ENCODE measurements around the gene IZUMO4.
"Not testable (repeated sequence)": the region's sequence is repeated elsewhere in the genome, so short reads cannot be mapped to it uniquely, and the experiment has no call there.

Gene IZUMO4

GRCh38 chr19:2129022-2129421 is 32.3 kb downstream of the IZUMO4 start:
- DNase-seq = no peak

DNA sequence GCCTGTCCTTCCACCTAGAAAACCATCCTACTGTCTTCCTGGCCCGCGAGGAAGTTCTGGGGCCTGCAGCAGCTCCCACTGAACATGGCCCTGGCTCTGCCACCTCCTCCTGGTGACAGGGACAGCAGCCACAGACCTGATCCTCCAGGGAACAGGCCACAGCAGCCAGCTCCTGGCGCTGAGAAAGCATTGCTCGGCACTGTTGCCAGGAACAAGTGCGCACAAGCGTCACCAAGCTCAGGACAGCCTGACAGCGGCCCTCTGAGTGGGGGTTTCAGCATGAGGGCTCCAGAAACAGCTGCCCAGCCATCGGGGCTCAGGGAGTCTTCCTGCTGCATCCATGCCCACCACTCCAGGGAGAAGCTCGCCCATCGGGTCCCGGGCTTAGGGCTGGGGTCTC is 32.8 kb downstream of the IZUMO4 start:
- DNase-seq = no peak

DNA sequence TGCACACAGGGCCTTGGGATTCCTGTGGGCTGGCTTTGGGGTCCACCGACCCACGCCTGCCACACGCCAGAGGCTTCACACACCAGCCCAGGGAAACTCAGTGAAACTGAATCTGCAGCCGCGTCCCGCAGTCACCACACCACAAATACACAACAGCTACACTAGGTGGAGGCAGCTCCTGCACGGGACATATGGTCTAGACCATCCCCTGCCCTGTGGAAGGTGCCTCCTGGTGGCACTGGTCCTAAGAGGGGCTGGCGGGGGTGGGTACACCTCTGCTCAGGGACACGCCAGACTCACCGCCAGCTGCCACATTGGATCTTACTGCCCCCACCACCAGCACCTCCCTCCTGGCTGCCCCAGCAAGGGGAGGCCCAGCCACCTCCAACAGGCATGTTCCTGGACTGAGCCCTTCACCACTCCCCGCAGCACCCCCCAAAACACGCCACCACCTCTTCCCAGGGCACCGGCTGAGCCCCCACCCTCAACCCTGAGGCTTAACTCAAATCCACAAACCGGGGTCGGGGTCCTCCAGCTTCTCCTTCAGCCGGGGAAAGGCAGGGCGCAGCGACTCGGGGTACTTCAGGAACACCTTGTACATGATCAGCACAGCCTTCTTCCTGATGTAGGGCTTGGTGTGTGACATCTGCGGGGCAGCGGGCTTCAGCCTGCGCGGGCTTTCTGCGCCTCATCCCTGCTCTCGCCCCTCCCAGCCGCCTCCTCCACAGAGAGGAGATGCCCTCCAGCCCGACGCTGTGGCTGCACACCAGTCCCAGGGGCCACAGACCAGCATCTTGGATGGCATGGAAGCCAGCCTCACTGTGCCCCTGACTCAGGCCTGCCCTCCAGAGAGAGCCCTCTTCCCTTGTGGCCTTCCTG is 33.4 kb downstream of the IZUMO4 start:
- DNase-seq = no peak

DNA sequence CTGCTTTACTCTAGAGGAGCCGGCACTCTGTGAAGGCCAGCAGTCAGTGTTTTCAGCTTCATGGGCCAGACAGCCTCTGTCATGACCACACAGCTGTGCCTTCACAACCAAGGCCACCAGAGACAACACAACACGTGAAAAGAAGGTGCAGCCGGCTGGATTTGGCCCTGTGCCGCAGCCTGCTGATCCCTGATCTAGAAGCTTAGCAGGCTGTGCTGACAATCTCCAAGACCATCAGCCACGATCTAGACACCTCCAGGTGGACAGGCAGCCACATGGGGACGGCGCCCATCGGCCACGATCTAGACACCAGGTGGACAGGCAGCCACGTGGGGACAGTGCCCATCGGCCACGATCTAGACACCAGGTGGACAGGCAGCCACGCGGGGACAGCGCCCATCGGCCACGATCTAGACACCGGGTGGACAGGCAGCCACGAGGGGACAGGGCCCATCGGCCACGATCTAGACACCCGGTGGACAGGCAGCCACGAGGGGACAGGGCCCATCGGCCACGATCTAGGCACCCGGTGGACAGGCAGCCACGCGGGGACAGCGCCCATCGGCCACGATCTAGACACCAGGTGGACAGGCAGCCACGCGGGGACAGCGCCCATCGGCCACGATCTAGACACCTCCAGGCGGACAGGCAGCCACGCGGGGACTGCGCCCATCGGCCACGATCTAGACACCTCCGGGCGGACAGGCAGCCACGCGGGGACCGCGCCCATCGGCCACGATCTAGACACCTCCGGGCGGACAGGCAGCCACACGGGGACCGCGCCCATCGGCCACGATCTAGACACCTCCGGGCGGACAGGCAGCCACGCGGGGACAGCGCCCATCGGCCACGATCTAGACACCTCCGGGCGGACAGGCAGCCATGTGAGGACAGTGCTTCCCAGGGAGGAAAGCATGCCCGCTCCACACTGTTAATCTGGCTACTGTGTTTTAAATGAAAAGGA is 34.6 kb downstream of the IZUMO4 start:
- not testable (repeated sequence) for DNase-seq

GRCh38 chr19:2132191-2132590 is 35.5 kb downstream of the IZUMO4 start:
- no peak for DNase-seq

GRCh38 chr19:2132731-2133490 is 36.2 kb downstream of the IZUMO4 start:
- DNase-seq = no peak

GRCh38 chr19:2135474-2136402 is 39.0 kb downstream of the IZUMO4 start:
- DNase-seq = no peak

DNA sequence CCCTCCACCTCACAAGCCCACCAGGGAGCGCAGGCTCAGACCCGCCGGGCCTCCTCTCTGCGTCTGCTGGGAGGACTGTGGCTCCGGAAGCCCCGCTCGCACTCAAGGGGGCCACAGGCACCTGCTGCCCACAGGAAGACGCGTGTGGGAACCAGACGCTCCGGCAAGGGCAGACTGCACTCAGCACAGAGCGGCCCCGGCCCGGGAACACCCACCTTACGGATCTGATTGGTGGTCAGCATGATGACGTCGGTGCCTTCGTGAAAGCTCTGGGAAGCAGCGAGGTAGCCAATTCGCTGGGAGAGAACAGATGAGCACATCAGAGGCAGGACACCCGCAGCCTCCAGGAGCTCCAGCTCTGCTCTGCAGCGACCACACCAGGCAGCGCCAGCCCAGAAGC is 40.1 kb downstream of the IZUMO4 start:
- no peak for DNase-seq

DNA sequence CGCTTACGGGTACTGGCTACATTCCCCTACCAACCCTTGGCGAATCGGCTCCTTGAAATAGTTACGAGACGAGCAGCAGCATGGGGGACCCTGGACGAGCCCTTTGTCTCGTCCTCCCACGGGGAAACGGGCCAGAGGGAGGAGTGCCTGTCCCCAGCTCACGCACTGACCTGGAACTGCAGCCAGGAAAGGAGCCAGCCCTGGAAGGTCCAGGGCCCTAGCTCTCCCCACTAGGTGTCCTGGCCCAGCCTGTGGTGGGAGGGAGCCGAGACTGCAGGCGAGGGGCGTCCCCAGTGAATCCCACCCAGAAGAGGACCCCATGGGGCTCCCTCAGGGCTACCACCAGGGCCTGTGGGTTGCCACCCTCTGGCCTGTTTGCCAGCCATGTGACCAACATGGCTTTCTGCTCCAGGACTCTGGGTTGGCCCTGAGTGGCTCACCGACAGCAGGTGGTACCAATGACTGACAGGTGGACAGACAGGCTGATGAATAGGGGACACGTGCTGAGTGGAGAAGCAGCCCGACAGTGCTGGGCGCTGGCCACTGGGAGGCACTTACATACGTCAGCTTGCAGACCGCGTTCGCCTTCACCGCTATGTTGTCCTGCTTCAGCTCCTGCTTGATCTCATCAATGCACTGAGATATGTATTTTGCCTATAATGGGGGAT is 41.5 kb downstream of the IZUMO4 start:
- no peak for DNase-seq

GRCh38 chr19:2139385-2140137 is 42.8 kb downstream of the IZUMO4 start:
- no peak for DNase-seq

DNA sequence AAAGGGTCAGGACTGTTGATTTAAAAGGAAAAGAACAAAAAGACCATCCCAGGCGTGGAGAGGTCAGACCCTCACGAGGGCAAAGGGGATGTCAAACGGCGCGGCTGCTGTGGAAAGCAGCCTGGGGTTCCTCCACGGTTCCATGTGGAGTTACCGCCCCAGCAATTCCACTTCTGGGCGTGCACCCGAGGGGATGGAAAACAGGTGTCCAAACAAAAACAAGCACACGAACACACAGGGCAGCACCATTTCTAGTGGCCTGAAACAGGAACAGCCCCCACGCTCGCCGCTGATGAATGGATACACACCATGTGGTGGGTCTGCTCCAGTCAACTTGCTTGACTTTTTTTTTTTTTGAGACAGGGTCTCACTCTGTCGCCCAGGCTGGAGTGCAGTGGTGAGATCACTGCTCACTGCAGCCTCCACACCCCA is 43.4 kb downstream of the IZUMO4 start:
- DNase-seq = no peak

DNA sequence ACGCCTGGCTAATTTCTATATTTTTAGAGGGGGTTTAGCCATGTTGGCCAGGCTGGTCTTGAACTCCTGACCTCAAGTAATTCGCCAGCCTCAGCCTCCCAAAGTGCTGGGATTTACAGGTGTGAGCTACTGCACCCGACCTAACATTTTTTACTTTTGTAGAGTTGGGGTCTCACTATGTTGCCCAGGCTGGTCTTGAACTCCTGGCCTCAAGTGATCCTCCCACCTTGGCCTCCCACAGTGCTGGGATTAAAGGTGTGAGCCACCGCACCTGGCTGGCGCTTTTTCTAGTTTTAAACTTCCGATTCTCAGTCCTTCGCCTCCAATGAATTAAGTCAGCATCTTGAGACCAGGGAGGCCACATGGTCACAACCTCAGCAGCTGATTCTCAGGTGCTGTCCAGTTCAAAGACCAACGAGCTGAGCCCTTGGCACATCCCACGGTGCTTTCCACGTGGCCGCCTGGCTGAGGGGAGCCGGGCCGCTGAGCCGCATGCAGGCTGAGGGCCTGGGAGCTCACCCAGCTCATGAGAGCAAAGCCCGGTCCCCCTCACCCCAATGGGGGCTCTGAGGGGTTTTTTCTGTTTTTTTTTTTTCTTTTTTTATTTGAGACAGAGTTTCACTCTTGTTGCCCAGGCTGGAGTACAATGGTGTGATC is 45.6 kb downstream of the IZUMO4 start:
- DNase-seq = no peak

DNA sequence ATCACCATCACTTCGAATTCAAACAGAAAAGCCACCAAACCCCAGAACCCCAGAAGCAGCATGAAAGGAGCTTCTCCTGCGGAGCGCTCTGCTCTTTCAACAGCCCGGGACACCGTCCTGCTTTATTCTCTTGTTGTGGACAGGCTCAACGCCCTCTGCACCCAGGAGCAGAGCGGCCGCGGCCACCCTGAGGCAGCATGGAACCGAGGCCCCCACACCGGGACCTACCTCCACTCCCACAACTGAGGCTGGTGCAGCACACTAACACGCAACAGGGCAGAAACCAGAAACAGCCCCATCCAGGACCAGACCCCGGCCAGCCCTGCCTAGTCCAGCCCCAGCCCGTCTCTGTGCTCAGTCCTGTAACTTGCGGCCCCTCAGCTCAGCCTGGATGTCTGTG is 47.5 kb downstream of the IZUMO4 start:
- DNase-seq = no peak

DNA sequence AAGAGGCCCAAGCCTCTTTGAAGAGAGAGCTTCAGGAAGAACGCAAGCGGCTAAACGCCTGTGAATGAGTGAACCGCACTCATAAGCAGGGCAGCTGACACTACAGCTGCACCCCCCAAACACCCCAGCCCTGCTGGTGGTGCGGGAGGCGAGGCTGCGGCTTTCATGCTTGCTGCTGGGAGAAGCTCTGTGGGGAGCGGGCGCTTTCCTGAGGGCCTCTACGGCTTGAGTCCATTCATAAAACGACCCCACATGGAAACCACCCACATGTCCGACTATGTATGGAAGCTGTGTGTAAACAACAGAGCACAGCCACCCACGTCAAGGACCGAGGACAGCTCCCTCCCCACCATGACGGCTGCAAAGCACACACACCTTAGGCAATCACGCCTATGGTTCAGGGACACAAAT is 49.1 kb downstream of the IZUMO4 start:
- no peak for DNase-seq

DNA sequence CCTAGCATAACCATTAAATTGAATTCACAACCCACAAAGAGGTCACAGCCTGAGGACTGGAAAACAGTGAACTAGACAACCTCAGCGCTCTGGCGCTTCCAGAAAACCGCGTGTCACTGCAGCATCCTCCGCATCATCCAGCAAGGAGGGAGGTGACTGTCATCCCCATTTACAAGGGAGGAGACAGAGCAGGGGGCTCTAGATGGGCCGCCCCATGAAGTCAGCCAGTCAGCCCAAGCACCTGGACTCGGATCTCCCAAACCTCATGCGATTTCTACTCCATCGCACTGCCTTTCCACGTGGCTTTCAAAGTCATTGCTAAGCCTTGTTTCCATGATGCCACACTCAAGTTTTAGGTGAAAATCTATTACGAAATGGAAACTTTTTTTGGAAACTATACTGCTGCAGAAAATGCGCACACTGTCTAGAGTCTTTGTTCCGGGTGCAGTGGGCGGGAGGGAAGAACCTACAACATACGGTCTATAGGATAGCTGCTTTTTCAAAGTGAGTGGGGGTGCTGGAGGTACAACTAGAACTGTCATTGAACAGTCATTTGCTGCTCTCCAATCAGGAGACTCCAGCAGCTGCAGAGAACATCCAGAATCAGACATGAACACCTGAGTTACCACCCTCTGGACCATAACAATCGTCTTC is 51.9 kb downstream of the IZUMO4 start:
- no peak for DNase-seq
